ENCODE results near the gene KPTN.

Gene KPTN

DNA sequence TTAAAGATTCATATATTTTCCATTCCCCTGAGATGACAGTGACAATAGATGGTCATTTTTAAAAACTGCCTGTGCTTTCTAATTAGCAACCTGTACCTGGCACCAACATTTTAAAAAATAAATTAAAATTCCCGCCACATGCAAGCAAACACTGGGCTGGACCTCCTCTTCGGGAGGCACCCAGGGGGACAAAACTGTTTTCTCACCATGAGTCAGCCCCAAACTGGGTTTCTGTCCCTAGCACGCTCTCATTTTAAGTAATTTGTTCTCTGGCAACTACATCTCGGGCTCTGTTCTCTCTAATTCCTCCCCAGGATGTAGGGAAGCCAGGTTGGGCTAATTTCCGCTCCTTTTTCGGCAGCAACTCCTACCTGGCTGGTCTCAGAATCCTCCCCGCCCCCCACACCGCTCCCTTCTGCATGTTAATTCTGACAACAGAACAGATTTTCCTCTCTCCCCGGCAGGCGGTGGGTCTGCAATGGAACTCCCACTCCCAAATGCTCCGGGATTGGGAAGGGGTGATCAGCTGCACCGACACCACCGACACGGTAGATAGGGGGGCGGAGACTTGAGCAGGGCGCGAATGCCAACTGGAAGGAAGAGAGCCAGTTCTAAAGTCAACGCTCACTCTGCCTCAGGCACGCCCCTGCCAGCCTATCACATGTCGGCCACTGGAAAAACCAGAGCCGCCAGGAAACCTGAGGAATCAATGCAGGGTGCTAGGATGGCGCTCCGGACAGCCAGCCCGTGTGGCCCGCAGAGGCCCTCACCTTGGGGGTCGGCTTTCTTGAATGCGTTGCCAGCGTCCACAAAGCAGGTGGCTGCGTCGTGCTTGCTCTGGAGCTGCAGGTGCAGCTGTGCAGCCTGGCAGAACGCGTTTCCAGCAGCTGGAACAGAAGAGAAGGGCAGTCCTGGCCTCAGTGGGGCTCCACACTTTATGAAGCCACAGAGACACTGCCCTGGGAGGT is 16.1 kb upstream of the KPTN start:
- TF ChIP-seq, protein P1, sequence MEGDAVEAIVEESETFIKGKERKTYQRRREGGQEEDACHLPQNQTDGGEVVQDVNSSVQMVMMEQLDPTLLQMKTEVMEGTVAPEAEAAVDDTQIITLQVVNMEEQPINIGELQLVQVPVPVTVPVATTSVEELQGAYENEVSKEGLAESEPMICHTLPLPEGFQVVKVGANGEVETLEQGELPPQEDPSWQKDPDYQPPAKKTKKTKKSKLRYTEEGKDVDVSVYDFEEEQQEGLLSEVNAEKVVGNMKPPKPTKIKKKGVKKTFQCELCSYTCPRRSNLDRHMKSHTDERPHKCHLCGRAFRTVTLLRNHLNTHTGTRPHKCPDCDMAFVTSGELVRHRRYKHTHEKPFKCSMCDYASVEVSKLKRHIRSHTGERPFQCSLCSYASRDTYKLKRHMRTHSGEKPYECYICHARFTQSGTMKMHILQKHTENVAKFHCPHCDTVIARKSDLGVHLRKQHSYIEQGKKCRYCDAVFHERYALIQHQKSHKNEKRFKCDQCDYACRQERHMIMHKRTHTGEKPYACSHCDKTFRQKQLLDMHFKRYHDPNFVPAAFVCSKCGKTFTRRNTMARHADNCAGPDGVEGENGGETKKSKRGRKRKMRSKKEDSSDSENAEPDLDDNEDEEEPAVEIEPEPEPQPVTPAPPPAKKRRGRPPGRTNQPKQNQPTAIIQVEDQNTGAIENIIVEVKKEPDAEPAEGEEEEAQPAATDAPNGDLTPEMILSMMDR (IDR thresholded peaks at IDR 0.05; ENCODE audit: low read depth, low read length): no peak
- H3K4me3 ChIP-seq (ENCODE audit: low read depth, low read length): no peak overlapping the region

DNA sequence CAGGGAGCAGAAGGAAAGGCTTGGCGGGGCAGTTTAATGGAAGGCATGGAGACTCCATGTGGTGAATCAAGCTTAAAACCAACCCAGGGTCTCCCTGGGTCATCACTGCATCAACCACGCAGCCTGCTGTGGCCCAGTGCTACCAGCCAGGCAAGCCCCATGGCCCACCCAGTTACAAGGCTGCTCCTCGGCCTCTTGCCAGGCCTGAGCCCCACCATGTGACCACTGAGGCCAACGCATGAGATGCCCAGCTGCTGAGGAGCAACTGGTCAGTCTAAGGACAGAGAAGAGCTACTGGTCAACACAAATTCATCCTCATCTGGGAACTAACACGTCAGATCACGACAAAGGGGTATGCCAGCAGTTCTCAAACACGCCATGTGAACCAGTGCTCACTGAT is 15.4 kb upstream of the KPTN start:
- no peak overlapping the region for H3K4me3 ChIP-seq (ENCODE audit: low read depth, low read length)
- TF ChIP-seq, protein P1 (IDR thresholded peaks at IDR 0.05; ENCODE audit: low read depth, low read length): no peak

DNA sequence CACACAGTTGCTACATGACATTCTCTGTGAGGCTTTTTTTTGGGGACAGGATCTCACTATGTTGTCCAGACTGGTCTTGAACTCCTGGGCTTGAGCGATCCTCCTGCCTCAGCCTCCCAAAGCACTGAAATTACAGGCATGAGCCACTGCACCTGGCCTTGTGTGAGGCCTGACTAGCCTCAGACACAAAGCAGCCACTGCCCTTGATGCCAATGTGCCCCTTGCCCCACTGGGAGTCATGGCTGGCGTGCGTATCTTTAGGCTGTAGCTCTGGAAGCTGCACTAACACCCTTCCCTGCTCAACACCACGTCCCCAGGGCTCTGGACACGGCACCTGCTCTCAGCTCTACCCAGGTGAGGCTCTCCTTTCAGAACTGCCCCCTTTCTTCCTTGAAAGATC is 14.5 kb upstream of the KPTN start:
- H3K4me3 ChIP-seq (ENCODE audit: low read depth, low read length): no peak overlapping the region
- TF ChIP-seq, protein P1 (IDR thresholded peaks at IDR 0.05; ENCODE audit: low read depth, low read length): no peak

DNA sequence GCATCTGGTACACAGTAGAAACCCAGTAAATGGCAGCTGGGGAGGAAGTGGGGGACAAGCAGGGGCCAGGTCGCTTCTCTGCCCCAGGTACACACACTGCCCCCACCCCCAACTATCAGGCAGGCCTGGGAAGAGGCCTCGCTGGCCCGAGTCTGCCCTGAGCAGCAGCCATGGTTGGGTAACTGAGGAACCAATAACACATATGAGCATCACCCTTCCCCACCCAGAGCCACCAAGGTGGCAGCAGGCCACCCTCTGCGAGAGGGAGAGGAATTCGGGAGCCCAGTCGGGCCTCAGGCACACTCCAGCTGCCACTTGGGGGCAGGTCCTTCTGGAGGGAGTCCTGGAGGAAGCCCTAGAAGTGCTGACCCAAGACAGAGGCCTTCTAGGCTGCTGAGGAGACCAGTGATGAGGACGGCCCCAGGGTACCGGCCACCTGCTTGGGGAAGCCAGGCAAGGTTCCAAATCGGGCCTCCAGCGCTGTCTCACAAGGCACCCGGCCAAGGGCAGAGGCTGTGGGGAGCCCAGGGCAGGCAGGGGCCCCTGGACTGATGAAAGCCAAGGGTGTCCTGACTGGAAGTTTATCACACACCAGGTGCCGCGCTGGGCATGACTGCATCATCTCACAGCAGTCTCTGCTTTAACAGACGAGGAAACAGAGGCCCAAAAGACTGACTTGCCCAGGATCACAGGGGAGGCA is 14.0 kb upstream of the KPTN start:
- H3K4me3 ChIP-seq (ENCODE audit: low read depth, low read length): no peak overlapping the region
- TF ChIP-seq, protein P1 (IDR thresholded peaks at IDR 0.05; ENCODE audit: low read depth, low read length): no peak

DNA sequence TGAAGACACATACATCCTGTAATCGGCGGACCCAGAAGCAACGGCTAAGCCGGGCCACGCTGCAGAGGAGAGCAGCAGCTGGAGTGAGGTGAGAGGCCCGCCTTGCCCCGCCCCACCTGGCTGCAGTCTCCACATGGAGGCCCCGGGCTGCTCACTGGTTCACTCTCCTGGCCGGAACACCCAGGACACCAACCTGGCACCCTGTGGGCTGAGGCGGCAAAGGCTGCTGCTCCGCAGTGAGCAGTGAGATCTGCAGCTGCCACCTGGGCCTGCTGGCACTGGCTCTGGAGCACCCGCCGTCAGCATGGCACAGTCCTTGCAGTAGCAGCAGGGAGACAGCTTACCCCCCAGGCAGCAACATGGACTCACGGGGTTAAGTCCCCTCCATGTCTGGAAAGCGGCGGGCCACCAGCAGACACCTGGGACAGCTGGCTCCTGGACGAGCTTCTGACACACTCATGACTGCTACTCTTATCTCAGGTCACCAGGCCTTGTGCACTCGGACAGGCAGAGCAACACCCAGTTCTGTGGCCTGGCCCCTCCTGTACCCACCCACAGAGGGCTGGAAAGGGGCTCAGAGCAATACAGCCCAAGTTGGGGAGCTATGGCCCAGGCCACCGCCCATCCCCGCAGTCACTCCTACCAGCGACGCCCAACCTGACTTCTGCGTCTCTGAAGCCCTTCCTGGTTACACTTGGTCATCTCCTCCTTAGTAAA is 13.2 kb upstream of the KPTN start:
- no peak overlapping the region for H3K4me3 ChIP-seq (ENCODE audit: low read depth, low read length)
- TF ChIP-seq, protein P1 (IDR thresholded peaks at IDR 0.05; ENCODE audit: low read depth, low read length): no peak

DNA sequence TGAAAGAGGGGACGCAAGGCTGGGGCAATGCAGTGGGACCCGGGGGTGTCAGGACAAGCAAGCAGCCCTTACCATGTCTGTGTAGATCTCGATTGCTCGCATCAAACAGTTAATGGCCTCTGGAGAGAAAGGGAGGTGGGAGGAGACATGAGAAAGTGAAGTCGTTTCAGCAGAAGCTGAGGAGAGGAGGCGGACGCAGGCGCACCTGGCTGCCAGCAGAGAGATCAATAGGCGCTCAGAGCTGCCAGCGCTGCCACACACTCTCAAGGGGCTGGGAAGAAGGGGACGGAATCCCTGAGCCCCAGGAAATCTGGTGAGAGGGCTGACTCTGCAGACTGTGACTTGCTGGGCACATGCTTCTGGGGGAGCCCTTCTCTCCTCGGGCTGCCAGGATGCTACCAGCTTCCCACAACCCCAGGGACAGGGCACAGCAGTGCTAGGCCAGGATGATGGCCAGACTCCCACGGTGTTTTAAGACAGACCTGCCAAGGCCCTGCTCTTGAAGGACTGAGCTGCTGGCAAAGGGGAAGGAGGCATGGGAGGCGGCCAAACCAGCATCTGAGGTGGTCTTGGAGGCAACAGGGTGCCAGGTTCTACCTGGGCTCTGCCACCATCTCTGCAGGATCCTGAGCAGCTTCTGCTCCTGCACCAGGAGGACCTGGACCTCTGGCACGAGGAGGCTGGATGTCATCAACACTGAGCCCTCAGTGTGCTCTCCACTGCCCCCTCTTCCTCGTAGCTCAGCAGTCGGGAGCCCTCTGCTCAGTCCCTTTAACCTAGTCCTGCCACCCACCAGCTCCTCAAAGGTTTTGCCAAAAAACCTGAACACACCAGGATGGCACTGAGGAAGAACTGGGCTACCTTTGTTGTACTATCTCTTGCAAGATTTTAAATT is 11.7 kb upstream of the KPTN start:
- no peak overlapping the region for H3K4me3 ChIP-seq (ENCODE audit: low read depth, low read length)
- TF ChIP-seq, protein P1 (IDR thresholded peaks at IDR 0.05; ENCODE audit: low read depth, low read length): no peak

Data from WI38 (cell line).